HCT116 (cell line): Measurements from ENCODE around the gene RNF112. TPM values are rescaled to one million over a fixed set of nuclear protein-coding genes. Genes with fewer than 3 reads are reported as not detected.

Source experiments
- ATAC-seq: fragments of 200-7000 bp; cut with Tn5 transposase; 2 replicates; pipeline ENCODE4 v1.9.1; 2020; ENCODE audit warnings: mild to moderate bottlenecking, moderate library complexity
- BruUV-seq: library from RNA; stranded (reverse); fragments of 400-500 nt; replicated peaks from 2 replicates; lab custom pipeline; 2021; lab: Mats Ljungman, UMichigan
- CTCF ChIA-PET: fragments of 300-600 bp; sonication (Branson Sonifier 250); formaldehyde crosslinking; loops from one replicate; lab custom pipeline; 2021; ENCODE audit warnings: antibody characterized with exemption; lab: Charles Lee
- POLR2A ChIA-PET: fragments of 300-600, 350-600 bp; sonication (Branson Sonifier 250); formaldehyde crosslinking; loops from one replicate; lab custom pipeline; 2021; ENCODE audit warnings: antibody characterized with exemption; lab: Charles Lee
- RAD21 ChIA-PET, 2 experiments: fragments of 300-600 bp; sonication (Branson Sonifier 250); formaldehyde crosslinking; loops; one replicate each; lab custom pipeline; 2023; ENCODE audit warnings: low total read pairs in 2 of 2; ENCODE audit not compliant: uncharacterized antibody in 2 of 2, unreplicated experiment in 2 of 2, low non-redundant PET in 1 of 2; lab: Charles Lee
- DNase-seq: peaks from one replicate; pipeline ENCODE4 v3.0.0-alpha.2; 2010; ENCODE audit warnings: low read depth, low spot score
- H2AFZ ChIP-seq: fragments of 200-600 bp; shearing (Covaris generic), sonication (generic); 2 replicates; pipeline ENCODE4 v1.6.1; 2017; ENCODE audit warnings: low read depth, mixed run types, mixed read lengths, antibody characterized with exemption, low read length; ENCODE audit not compliant: poor library complexity, severe bottlenecking
- H3K27ac ChIP-seq: 2 replicates; pipeline ENCODE4 v1.5.1; 2012; ENCODE audit warnings: low read depth, low read length
- H3K27me3 ChIP-seq: fragments of 200-600 bp; sonication (generic); 2 replicates; pipeline ENCODE4 v1.6.1; 2016; ENCODE audit warnings: mixed run types, low read length, mixed read lengths; ENCODE audit not compliant: insufficient read depth
- H3K36me3 ChIP-seq, 2 experiments: fragments of 200-500 bp in 1 of 2; fragments of 200-600 bp in 1 of 2; sonication (Bioruptor generic) in 1 of 2; sonication (generic) in 1 of 2; 2 replicates each; pipeline versions ENCODE4 v1.5.1 to v1.6.1; 2014 to 2016; ENCODE audit warnings: low read length in 2 of 2, inconsistent platforms in 1 of 2, mixed read lengths in 1 of 2, mixed run types in 1 of 2; ENCODE audit not compliant: insufficient read depth in 2 of 2, control insufficient read depth in 1 of 2
- H3K4me1 ChIP-seq, 2 experiments: fragments of 200-600 bp in 1 of 2; sonication (generic) in 1 of 2; 2 replicates each; pipeline versions ENCODE4 v1.5.1 to v1.6.1; 2012 to 2017; ENCODE audit warnings: low read length in 2 of 2, inconsistent platforms in 1 of 2, mild to moderate bottlenecking in 1 of 2, mixed read lengths in 1 of 2, mixed run types in 1 of 2, moderate library complexity in 1 of 2; ENCODE audit not compliant: insufficient read depth in 2 of 2, control insufficient read depth in 1 of 2
- H3K4me2 ChIP-seq: fragments of 200-600 bp; sonication (generic); 2 replicates; pipeline ENCODE4 v1.6.1; 2017; ENCODE audit warnings: mixed run types, low read length, mixed read lengths
- H3K4me3 ChIP-seq, 2 experiments: fragments of 200-600 bp in 1 of 2; sonication (generic) in 1 of 2; replicated peaks in 1 of 2; 2 replicates each; pipeline ENCODE4 v1.5.1; 2011 to 2016; ENCODE audit warnings: low read length in 2 of 2, control low read depth in 1 of 2, low read depth in 1 of 2, mild to moderate bottlenecking in 1 of 2, mixed read lengths in 1 of 2, mixed run types in 1 of 2
- H3K79me2 ChIP-seq: fragments of 200-600 bp; sonication (generic); 2 replicates; pipeline ENCODE4 v1.6.1; 2017; ENCODE audit warnings: mild to moderate bottlenecking, mixed run types, low read length, moderate library complexity, mixed read lengths; ENCODE audit not compliant: insufficient read depth
- H3K9ac ChIP-seq: fragments of 200-600 bp; sonication (generic); 2 replicates; pipeline ENCODE4 v1.6.1; 2016; ENCODE audit warnings: low read length, mixed read lengths
- H3K9me2 ChIP-seq: fragments of 200-600 bp; sonication (generic), shearing (Covaris generic); 2 replicates; pipeline ENCODE4 v1.6.1; 2017; ENCODE audit warnings: mixed run types, mild to moderate bottlenecking, moderate library complexity; ENCODE audit not compliant: insufficient read depth
- H3K9me3 ChIP-seq, 2 experiments: fragments of 200-500 bp in 1 of 2; fragments of 200-600 bp in 1 of 2; sonication (Bioruptor generic) in 1 of 2; sonication (generic) in 1 of 2; 2 replicates each; pipeline ENCODE4 v1.6.1; 2014 to 2017; ENCODE audit warnings: low read length in 2 of 2, mixed read lengths in 2 of 2, inconsistent platforms in 1 of 2, low read depth in 1 of 2, mild to moderate bottlenecking in 1 of 2, mixed run types in 1 of 2, moderate library complexity in 1 of 2; ENCODE audit not compliant: control insufficient read depth in 1 of 2, insufficient read depth in 1 of 2
- H4K20me1 ChIP-seq: fragments of 200-600 bp; sonication (generic), shearing (Covaris generic); 2 replicates; pipeline ENCODE4 v1.6.1; 2017; ENCODE audit warnings: mixed run types, mild to moderate bottlenecking, moderate library complexity; ENCODE audit not compliant: insufficient read depth
- CEBPB ChIP-seq: IDR thresholded peaks from 2 replicates; pipeline ENCODE4 v1.6.1; 2012; ENCODE audit warnings: low read depth
- EGR1 ChIP-seq: IDR thresholded peaks from 2 replicates; pipeline ENCODE4 v1.6.1; 2012; ENCODE audit warnings: low read depth
- ELF1 ChIP-seq: IDR thresholded peaks from 2 replicates; pipeline ENCODE4 v1.6.1; 2012; ENCODE audit warnings: low read depth, borderline replicate concordance
- EZH2 ChIP-seq: fragments of 200-600 bp; sonication (generic); IDR thresholded peaks from 2 replicates; pipeline ENCODE4 v1.6.1; 2017; ENCODE audit warnings: antibody characterized with exemption, mixed run types
- EZH2phosphoT487 ChIP-seq: fragments of 200-600 bp; IDR thresholded peaks from 2 replicates; pipeline ENCODE4 v1.6.1; 2018; ENCODE audit warnings: antibody characterized with exemption, borderline replicate concordance
- FOSL1 ChIP-seq: IDR thresholded peaks from 2 replicates; pipeline ENCODE4 v1.6.1; 2012; ENCODE audit warnings: low read depth
- JUND ChIP-seq: IDR thresholded peaks from 2 replicates; pipeline ENCODE4 v1.6.1; 2012
- POLR2A ChIP-seq: IDR thresholded peaks from 2 replicates; pipeline ENCODE4 v1.7.0; 2011; ENCODE audit warnings: borderline replicate concordance; ENCODE audit not compliant: insufficient read depth, insufficient read length; ENCODE audit errors: extremely low read depth
- POLR2AphosphoS5 ChIP-seq: IDR thresholded peaks from 2 replicates; pipeline ENCODE4 v1.6.1; 2011; ENCODE audit warnings: mild to moderate bottlenecking, low read depth, low read length, moderate library complexity
- RAD21 ChIP-seq: IDR thresholded peaks from 2 replicates; pipeline ENCODE4 v1.6.1; 2012; ENCODE audit warnings: low read depth, mild to moderate bottlenecking
- SIN3A ChIP-seq: IDR thresholded peaks from 2 replicates; pipeline ENCODE4 v1.6.1; 2012; ENCODE audit warnings: low read depth
- SP1 ChIP-seq: IDR thresholded peaks from 2 replicates; pipeline ENCODE4 v1.6.1; 2012; ENCODE audit warnings: low read depth
- SRF ChIP-seq: IDR thresholded peaks from 2 replicates; pipeline ENCODE4 v1.6.1; 2012; ENCODE audit warnings: low read depth
- YY1 ChIP-seq: IDR thresholded peaks from 2 replicates; pipeline ENCODE4 v1.6.1; 2011; ENCODE audit warnings: low read length, low read depth, moderate library complexity, mild to moderate bottlenecking; ENCODE audit not compliant: insufficient replicate concordance; ENCODE audit errors: extremely low read depth
- ZFX ChIP-seq: fragments of 450-650 bp; IDR thresholded peaks from 2 replicates; pipeline ENCODE4 v1.6.1; 2017
- intact Hi-C: fragments of 100-400 bp; cut with micrococcal nuclease; formaldehyde crosslinking; loops from 2 replicates; pipeline ENCODE4 v1.10.0; 2022
- total RNA-seq: library from RNA; stranded (reverse); gene quantifications from one replicate; pipeline ENCODE4 v1.2.1, GENCODE V29; 2021; ENCODE audit not compliant: unreplicated experiment
- TF ChIP-seq, protein P1 (sequence below): IDR thresholded peaks from 2 replicates; pipeline ENCODE4 v1.6.1; 2011; ENCODE audit warnings: mild to moderate bottlenecking, low read length, moderate library complexity; ENCODE audit not compliant: insufficient replicate concordance; ENCODE audit errors: extremely low read depth
- TF ChIP-seq, protein P2 (sequence below): IDR thresholded peaks from 2 replicates; pipeline ENCODE4 v1.6.1; 2012; ENCODE audit warnings: low read depth
- TF ChIP-seq, protein P3 (sequence below): IDR thresholded peaks from 2 replicates; pipeline ENCODE4 v1.6.1; 2012
- TF ChIP-seq, protein P4 (sequence below), 3 experiments: fragments of 200-600 bp in 1 of 3; sonication (generic) in 1 of 3; IDR thresholded peaks in 2 of 3; conservative IDR thresholded peaks in 1 of 3; 2 replicates each; pipeline ENCODE4 v1.5.1; 2012 to 2017; ENCODE audit warnings: low read depth in 2 of 3, low read length in 2 of 3, antibody characterized with exemption in 1 of 3, borderline replicate concordance in 1 of 3, control low read depth in 1 of 3, mild to moderate bottlenecking in 1 of 3, mixed read lengths in 1 of 3, mixed run types in 1 of 3, moderate library complexity in 1 of 3; ENCODE audit not compliant: insufficient read depth in 1 of 3
- TF ChIP-seq, protein P5 (sequence below): IDR thresholded peaks from 2 replicates; pipeline ENCODE4 v1.6.1; 2012

Gene RNF112
- total RNA-seq, 1 experiment from 2014 or later: 0.98 TPM

DNA sequence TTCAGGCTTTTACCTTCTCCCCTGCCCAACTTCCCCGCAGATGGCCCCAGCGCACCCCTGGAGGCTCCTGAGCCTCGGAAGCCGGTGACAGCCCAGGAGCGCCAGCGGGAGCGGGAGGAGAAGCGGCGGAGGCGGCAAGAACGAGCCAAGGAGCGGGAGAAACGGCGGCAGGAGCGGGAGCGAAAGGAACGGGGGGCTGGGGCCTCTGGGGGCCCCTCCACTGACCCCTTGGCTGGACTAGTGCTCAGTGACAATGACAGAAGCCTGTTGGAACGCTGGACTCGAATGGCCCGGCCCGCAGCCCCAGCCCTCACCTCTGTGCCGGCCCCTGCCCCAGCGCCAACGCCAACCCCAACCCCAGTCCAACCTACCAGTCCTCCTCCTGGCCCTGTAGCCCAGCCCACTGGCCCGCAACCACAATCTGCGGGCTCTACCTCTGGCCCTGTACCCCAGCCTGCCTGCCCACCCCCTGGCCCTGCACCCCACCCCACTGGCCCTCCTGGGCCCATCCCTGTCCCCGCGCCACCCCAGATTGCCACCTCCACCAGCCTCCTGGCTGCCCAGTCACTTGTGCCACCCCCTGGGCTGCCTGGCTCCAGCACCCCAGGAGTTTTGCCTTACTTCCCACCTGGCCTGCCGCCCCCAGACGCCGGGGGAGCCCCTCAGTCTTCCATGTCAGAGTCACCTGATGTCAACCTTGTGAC is 29.1 kb upstream of the RNF112 start:
- RAD21 ChIA-PET: no interaction called here
- intact Hi-C loops: no loop called here
- no peak overlapping the region for H3K4me3 ChIP-seq
- DNase-seq: no peak
- no peaks in the 10 kb centered on the region for H3K27me3 ChIP-seq
- H3K27ac ChIP-seq: no peak overlapping the region
- H3K9me2 ChIP-seq: no peaks in the 10 kb centered on the region
- no peaks in the 10 kb centered on the region for H3K9me3 ChIP-seq
- no peak overlapping the region for H3K4me2 ChIP-seq
- no TSS peak for BruUV-seq
- peaks cover 18 to 26% of the 10 kb centered on the region in 2 experiments; a peak in 3 of 4 replicates for H3K36me3 ChIP-seq
- TF ChIP-seq FOSL1 (no peak), EZH2 (no peak), JUND (no peak), SP1 (no peak), POLR2AphosphoS5 (no peak), CEBPB (no peak), EGR1 (no peak), SIN3A (no peak), YY1 (no peak), EZH2phosphoT487 (no peak), RAD21 (no peak), ELF1 (no peak), ZFX (no peak), POLR2A (no peak), SRF (no peak)
- TF ChIP-seq, protein P1, sequence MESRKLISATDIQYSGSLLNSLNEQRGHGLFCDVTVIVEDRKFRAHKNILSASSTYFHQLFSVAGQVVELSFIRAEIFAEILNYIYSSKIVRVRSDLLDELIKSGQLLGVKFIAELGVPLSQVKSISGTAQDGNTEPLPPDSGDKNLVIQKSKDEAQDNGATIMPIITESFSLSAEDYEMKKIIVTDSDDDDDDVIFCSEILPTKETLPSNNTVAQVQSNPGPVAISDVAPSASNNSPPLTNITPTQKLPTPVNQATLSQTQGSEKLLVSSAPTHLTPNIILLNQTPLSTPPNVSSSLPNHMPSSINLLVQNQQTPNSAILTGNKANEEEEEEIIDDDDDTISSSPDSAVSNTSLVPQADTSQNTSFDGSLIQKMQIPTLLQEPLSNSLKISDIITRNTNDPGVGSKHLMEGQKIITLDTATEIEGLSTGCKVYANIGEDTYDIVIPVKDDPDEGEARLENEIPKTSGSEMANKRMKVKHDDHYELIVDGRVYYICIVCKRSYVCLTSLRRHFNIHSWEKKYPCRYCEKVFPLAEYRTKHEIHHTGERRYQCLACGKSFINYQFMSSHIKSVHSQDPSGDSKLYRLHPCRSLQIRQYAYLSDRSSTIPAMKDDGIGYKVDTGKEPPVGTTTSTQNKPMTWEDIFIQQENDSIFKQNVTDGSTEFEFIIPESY: no peak
- TF ChIP-seq, protein P2, sequence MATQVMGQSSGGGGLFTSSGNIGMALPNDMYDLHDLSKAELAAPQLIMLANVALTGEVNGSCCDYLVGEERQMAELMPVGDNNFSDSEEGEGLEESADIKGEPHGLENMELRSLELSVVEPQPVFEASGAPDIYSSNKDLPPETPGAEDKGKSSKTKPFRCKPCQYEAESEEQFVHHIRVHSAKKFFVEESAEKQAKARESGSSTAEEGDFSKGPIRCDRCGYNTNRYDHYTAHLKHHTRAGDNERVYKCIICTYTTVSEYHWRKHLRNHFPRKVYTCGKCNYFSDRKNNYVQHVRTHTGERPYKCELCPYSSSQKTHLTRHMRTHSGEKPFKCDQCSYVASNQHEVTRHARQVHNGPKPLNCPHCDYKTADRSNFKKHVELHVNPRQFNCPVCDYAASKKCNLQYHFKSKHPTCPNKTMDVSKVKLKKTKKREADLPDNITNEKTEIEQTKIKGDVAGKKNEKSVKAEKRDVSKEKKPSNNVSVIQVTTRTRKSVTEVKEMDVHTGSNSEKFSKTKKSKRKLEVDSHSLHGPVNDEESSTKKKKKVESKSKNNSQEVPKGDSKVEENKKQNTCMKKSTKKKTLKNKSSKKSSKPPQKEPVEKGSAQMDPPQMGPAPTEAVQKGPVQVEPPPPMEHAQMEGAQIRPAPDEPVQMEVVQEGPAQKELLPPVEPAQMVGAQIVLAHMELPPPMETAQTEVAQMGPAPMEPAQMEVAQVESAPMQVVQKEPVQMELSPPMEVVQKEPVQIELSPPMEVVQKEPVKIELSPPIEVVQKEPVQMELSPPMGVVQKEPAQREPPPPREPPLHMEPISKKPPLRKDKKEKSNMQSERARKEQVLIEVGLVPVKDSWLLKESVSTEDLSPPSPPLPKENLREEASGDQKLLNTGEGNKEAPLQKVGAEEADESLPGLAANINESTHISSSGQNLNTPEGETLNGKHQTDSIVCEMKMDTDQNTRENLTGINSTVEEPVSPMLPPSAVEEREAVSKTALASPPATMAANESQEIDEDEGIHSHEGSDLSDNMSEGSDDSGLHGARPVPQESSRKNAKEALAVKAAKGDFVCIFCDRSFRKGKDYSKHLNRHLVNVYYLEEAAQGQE: no peak
- TF ChIP-seq, protein P3, sequence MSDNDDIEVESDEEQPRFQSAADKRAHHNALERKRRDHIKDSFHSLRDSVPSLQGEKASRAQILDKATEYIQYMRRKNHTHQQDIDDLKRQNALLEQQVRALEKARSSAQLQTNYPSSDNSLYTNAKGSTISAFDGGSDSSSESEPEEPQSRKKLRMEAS: no peak
- TF ChIP-seq, protein P4, sequence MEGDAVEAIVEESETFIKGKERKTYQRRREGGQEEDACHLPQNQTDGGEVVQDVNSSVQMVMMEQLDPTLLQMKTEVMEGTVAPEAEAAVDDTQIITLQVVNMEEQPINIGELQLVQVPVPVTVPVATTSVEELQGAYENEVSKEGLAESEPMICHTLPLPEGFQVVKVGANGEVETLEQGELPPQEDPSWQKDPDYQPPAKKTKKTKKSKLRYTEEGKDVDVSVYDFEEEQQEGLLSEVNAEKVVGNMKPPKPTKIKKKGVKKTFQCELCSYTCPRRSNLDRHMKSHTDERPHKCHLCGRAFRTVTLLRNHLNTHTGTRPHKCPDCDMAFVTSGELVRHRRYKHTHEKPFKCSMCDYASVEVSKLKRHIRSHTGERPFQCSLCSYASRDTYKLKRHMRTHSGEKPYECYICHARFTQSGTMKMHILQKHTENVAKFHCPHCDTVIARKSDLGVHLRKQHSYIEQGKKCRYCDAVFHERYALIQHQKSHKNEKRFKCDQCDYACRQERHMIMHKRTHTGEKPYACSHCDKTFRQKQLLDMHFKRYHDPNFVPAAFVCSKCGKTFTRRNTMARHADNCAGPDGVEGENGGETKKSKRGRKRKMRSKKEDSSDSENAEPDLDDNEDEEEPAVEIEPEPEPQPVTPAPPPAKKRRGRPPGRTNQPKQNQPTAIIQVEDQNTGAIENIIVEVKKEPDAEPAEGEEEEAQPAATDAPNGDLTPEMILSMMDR (IDR thresholded peaks at IDR 0.05 in 2 of 3, conservative IDR thresholded peaks at IDR 0.05 in 1 of 3; ENCODE audit: borderline replicate concordance in 1 of 3, insufficient read depth in 1 of 3, low read depth in 2 of 3, low read length in 2 of 3): no peak
- TF ChIP-seq, protein P5, sequence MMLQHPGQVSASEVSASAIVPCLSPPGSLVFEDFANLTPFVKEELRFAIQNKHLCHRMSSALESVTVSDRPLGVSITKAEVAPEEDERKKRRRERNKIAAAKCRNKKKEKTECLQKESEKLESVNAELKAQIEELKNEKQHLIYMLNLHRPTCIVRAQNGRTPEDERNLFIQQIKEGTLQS: no peak
- CTCF ChIA-PET: no interaction called here
- H4K20me1 ChIP-seq: no peaks in the 10 kb centered on the region
- peaks cover 6 to 18% of the 10 kb centered on the region in 2 experiments; a peak in 2 of 4 replicates for H3K4me1 ChIP-seq
- POLR2A ChIA-PET: no interaction called here
- no peak overlapping the region for H2AFZ ChIP-seq
- H3K79me2 ChIP-seq: no peaks in the 10 kb centered on the region; the same call in 1 of the 2 replicates
- no peak overlapping the region for H3K9ac ChIP-seq
- ATAC-seq: no peak
